H1 (cell line): ENCODE measurements around the gene TAS2R13. TPM values are rescaled to one million over a fixed set of nuclear protein-coding genes. Genes with fewer than 3 reads are reported as not detected.

Experiments used
- CTCF ChIA-PET: fragments of 300-600 bp; sonication (Branson Sonifier 250); formaldehyde crosslinking; loops from one replicate; lab custom pipeline; 2021; ENCODE audit not compliant: partially characterized antibody; lab: Charles Lee
- POLR2A ChIA-PET: fragments of 300-600 bp; sonication (Branson Sonifier 250); formaldehyde crosslinking; loops from one replicate; lab custom pipeline; 2021; ENCODE audit warnings: inconsistent platforms; ENCODE audit not compliant: partially characterized antibody; lab: Charles Lee
- DNase-seq, 2 experiments: peaks; one replicate each; pipeline versions ENCODE4 v3.0.0 to v3.0.0-alpha.2; 2010 to 2022; ENCODE audit warnings: low spot score in 2 of 2, low read depth in 1 of 2, mixed read lengths in 1 of 2
- FAIRE-seq: peaks from 2 replicates; lab custom pipeline; 2011; peaks lifted over from hg19 to GRCh38; lab: Jason Lieb, UNC
- H2AFZ ChIP-seq: 2 replicates; pipeline ENCODE4 v1.8.1; 2012; ENCODE audit warnings: low read length, inconsistent platforms
- H2AK5ac ChIP-seq: 2 replicates; pipeline ENCODE4 v1.6.1; 2013; ENCODE audit warnings: low read depth, low read length
- H2BK120ac ChIP-seq: replicated peaks from 2 replicates; pipeline ENCODE3; 2013; ENCODE audit warnings: low read depth, low read length, inconsistent platforms
- H2BK12ac ChIP-seq: 2 replicates; pipeline ENCODE4 v1.6.1; 2013; ENCODE audit warnings: low read depth, low read length
- H2BK15ac ChIP-seq: 2 replicates; pipeline ENCODE4 v1.6.1; 2013; ENCODE audit warnings: low read length
- H2BK20ac ChIP-seq: 2 replicates; pipeline ENCODE4 v1.6.1; 2013; ENCODE audit warnings: low read length
- H2BK5ac ChIP-seq: 2 replicates; pipeline ENCODE4 v1.6.1; 2013; ENCODE audit warnings: low read depth, low read length
- H3K14ac ChIP-seq: 2 replicates; pipeline ENCODE4 v1.6.1; 2013; ENCODE audit warnings: inconsistent platforms; ENCODE audit not compliant: insufficient read length
- H3K18ac ChIP-seq: 2 replicates; pipeline ENCODE4 v1.6.1; 2013; ENCODE audit warnings: low read length; ENCODE audit errors: extremely low read depth
- H3K23ac ChIP-seq: 2 replicates; pipeline ENCODE4 v1.6.1; 2013; ENCODE audit warnings: inconsistent platforms; ENCODE audit not compliant: insufficient read length
- H3K23me2 ChIP-seq: 2 replicates; pipeline ENCODE4 v1.6.1; 2013; ENCODE audit warnings: low read depth, low read length
- H3K27ac ChIP-seq: 2 replicates; pipeline ENCODE4 v1.6.1; 2011; ENCODE audit warnings: low read depth, low read length, inconsistent platforms
- H3K27me3 ChIP-seq, 4 experiments: replicated peaks in 1 of 4; 1 replicate in 1 of 4; 2 replicates in 3 of 4; pipeline versions ENCODE4 v1.6.1 to v1.8.1; 2011 to 2013; ENCODE audit warnings: low read length in 3 of 4, mild to moderate bottlenecking in 3 of 4, inconsistent platforms in 2 of 4, mixed read lengths in 2 of 4, moderate library complexity in 1 of 4; ENCODE audit not compliant: control insufficient read depth in 3 of 4, insufficient read depth in 3 of 4; ENCODE audit errors: extremely low read depth in 1 of 4
- H3K36me3 ChIP-seq, 4 experiments: 2 replicates each; pipeline versions ENCODE4 v1.6.1 to v1.8.1; 2011 to 2013; ENCODE audit warnings: mild to moderate bottlenecking in 4 of 4, low read length in 3 of 4, moderate library complexity in 2 of 4, control low read depth in 1 of 4, inconsistent platforms in 1 of 4; ENCODE audit not compliant: insufficient read depth in 4 of 4, control insufficient read depth in 2 of 4
- H3K4ac ChIP-seq: replicated peaks from 2 replicates; pipeline ENCODE3; 2013; ENCODE audit warnings: low read length, low read depth, mixed read lengths, inconsistent platforms; ENCODE audit not compliant: insufficient read length
- H3K4me1 ChIP-seq, 4 experiments: replicated peaks in 1 of 4; 1 replicate in 1 of 4; 2 replicates in 3 of 4; pipeline versions ENCODE4 v1.6.1 to v1.8.1; 2011 to 2013; ENCODE audit warnings: low read length in 3 of 4, inconsistent platforms in 2 of 4, mixed read lengths in 1 of 4; ENCODE audit not compliant: insufficient read depth in 4 of 4, control insufficient read depth in 3 of 4
- H3K4me2 ChIP-seq, 2 experiments: 2 replicates each; pipeline versions ENCODE4 v1.6.1 to v1.8.1; 2011 to 2013; ENCODE audit warnings: low read depth in 2 of 2, low read length in 2 of 2, control low read depth in 1 of 2, inconsistent platforms in 1 of 2, mild to moderate bottlenecking in 1 of 2; ENCODE audit not compliant: insufficient read depth in 1 of 2
- H3K4me3 ChIP-seq, 4 experiments: fragments of 200-600, 300-600 bp in 1 of 4; sonication (generic), shearing (Covaris generic), sonication (Bioruptor Twin) in 1 of 4; 2 replicates each; pipeline versions ENCODE4 v1.5.1 to v1.8.1; 2011 to 2016; ENCODE audit warnings: low read length in 4 of 4, low read depth in 3 of 4, control low read depth in 2 of 4, inconsistent platforms in 2 of 4, mild to moderate bottlenecking in 2 of 4, mixed read lengths in 1 of 4, moderate library complexity in 1 of 4; ENCODE audit not compliant: insufficient read depth in 2 of 4; ENCODE audit errors: extremely low read depth in 1 of 4
- H3K56ac ChIP-seq: replicated peaks from 2 replicates; pipeline ENCODE3; 2013; ENCODE audit warnings: low read depth, mild to moderate bottlenecking, mixed read lengths, low read length, inconsistent platforms; ENCODE audit not compliant: insufficient read length
- H3K79me1 ChIP-seq: 2 replicates; pipeline ENCODE4 v1.6.1; 2013; ENCODE audit warnings: low read depth, low read length, control low read depth
- H3K79me2 ChIP-seq, 2 experiments: 2 replicates each; pipeline versions ENCODE4 v1.6.1 to v1.8.1; 2012 to 2013; ENCODE audit warnings: low read length in 2 of 2, mild to moderate bottlenecking in 2 of 2, inconsistent platforms in 1 of 2; ENCODE audit not compliant: insufficient read depth in 2 of 2, control insufficient read depth in 1 of 2
- H3K9ac ChIP-seq, 4 experiments: replicated peaks in 1 of 4; 1 replicate in 1 of 4; 2 replicates in 3 of 4; pipeline versions ENCODE4 v1.6.1 to v1.8.1; 2011 to 2013; ENCODE audit warnings: low read depth in 3 of 4, low read length in 3 of 4, control low read depth in 2 of 4, mild to moderate bottlenecking in 2 of 4, moderate library complexity in 2 of 4, inconsistent platforms in 1 of 4; ENCODE audit errors: extremely low read depth in 1 of 4
- H3K9me3 ChIP-seq, 2 experiments: 2 replicates each; pipeline versions ENCODE4 v1.6.1 to v1.8.1; 2012 to 2013; ENCODE audit warnings: mild to moderate bottlenecking in 2 of 2, moderate library complexity in 2 of 2, control low read depth in 1 of 2, inconsistent platforms in 1 of 2, low read depth in 1 of 2, low read length in 1 of 2, mixed read lengths in 1 of 2; ENCODE audit not compliant: insufficient read depth in 2 of 2
- H4K20me1 ChIP-seq, 2 experiments: replicated peaks in 1 of 2; 2 replicates each; pipeline versions ENCODE3 to v1.8.1; 2011 to 2013; ENCODE audit warnings: inconsistent platforms in 2 of 2, low read length in 2 of 2, mild to moderate bottlenecking in 1 of 2; ENCODE audit not compliant: insufficient read depth in 2 of 2, control insufficient read depth in 1 of 2
- H4K5ac ChIP-seq: 2 replicates; pipeline ENCODE4 v1.6.1; 2013; ENCODE audit warnings: low read length, low read depth, mixed read lengths, inconsistent platforms; ENCODE audit not compliant: insufficient read length
- H4K8ac ChIP-seq: 2 replicates; pipeline ENCODE4 v1.8.0; 2013; ENCODE audit warnings: mild to moderate bottlenecking, moderate library complexity, low read length, inconsistent platforms; ENCODE audit not compliant: insufficient read depth; ENCODE audit errors: extremely low read depth
- H4K91ac ChIP-seq: replicated peaks from 2 replicates; pipeline ENCODE3; 2013; ENCODE audit warnings: low read length, mixed read lengths, inconsistent platforms; ENCODE audit not compliant: insufficient read length
- ASH2L ChIP-seq: fragments of 200-600, 300-600 bp; sonication (generic); IDR thresholded peaks from one replicate; pipeline ENCODE4 v1.7.1; 2017; ENCODE audit warnings: low read length
- BACH1 ChIP-seq: IDR thresholded peaks from 2 replicates; pipeline ENCODE4 v1.6.1; 2012; ENCODE audit warnings: low read length, improper control_type of control experiment
- GTF2F1 ChIP-seq: IDR thresholded peaks from 2 replicates; pipeline ENCODE4 v1.6.1; 2012; ENCODE audit warnings: low read depth, low read length, improper control_type of control experiment, borderline replicate concordance
- KDM4A ChIP-seq: IDR thresholded peaks from one replicate; pipeline ENCODE4 v1.7.1; 2012; ENCODE audit warnings: low read depth, mild to moderate bottlenecking, moderate library complexity, low read length, inconsistent platforms; ENCODE audit not compliant: severe bottlenecking
- MAX ChIP-seq: IDR thresholded peaks from 2 replicates; pipeline ENCODE4 v1.6.1; 2012; ENCODE audit warnings: inconsistent platforms
- POU5F1 ChIP-seq: IDR thresholded peaks from 2 replicates; pipeline ENCODE4 v1.6.1; 2011; ENCODE audit warnings: low read depth, mild to moderate bottlenecking, low read length, moderate library complexity
- RAD21 ChIP-seq, 2 experiments: IDR thresholded peaks in 1 of 2; conservative IDR thresholded peaks in 1 of 2; 2 replicates each; pipeline ENCODE4 v1.6.1; 2011; ENCODE audit warnings: low read depth in 2 of 2, low read length in 2 of 2, improper control_type of control experiment in 1 of 2, inconsistent platforms in 1 of 2, mild to moderate bottlenecking in 1 of 2, moderate library complexity in 1 of 2
- RBBP5 ChIP-seq: IDR thresholded peaks from 2 replicates; pipeline ENCODE4 v1.7.1; 2012; ENCODE audit warnings: low read depth, mild to moderate bottlenecking, inconsistent platforms, low read length, moderate library complexity, borderline replicate concordance
- RNF2 ChIP-seq: fragments of 200-900, 300-1000 bp; sonication (generic); IDR thresholded peaks from 2 replicates; pipeline ENCODE4 v1.7.1; 2016; ENCODE audit warnings: borderline replicate concordance, low read depth, mild to moderate bottlenecking, antibody characterized with exemption, low read length; ENCODE audit not compliant: poor library complexity, severe bottlenecking; ENCODE audit errors: missing control alignments
- SP2 ChIP-seq: IDR thresholded peaks from 2 replicates; pipeline ENCODE4 v1.6.1; 2012; ENCODE audit warnings: mild to moderate bottlenecking, low read length, inconsistent platforms
- SP4 ChIP-seq: IDR thresholded peaks from 2 replicates; pipeline ENCODE4 v1.6.1; 2012; ENCODE audit warnings: low read length, inconsistent platforms
- WGBS, 2 experiments: shearing (Covaris generic) in 1 of 2; methylation state at CpG; one replicate each; pipeline versions ENCODE4 v1.1.6 to v1.1.7; 2013 to 2015; ENCODE audit warnings: low lambda C conversion rate in 2 of 2, mixed read lengths in 2 of 2, inconsistent platforms in 1 of 2, low coverage in 1 of 2, missing lambda C conversion rate in 1 of 2; ENCODE audit not compliant: insufficient replicate concordance in 2 of 2, insufficient coverage in 1 of 2, insufficient read length in 1 of 2; ENCODE audit errors: extremely low coverage in 1 of 2, missing lambda C conversion rate in 1 of 2; 5-methylcytosine and 5-hydroxymethylcytosine counted together
- polyA plus RNA-seq, 7 experiments: library from polyadenylated mRNA; depleted of rRNA in 3 of 7; stranded (reverse) in 5 of 7; unstranded in 2 of 7; fragments of >200 nt in 5 of 7; fragments of 200-250 nt in 2 of 7; gene quantifications; 1 replicate in 5 of 7; 2 replicates in 1 of 7; 4 replicates in 1 of 7; pipeline versions ENCODE4 v1.2.1 to v1.2.3, GENCODE V29; 2011 to 2013; ENCODE audit warnings: missing spikeins in 2 of 7, mixed read lengths in 2 of 7
- total RNA-seq: library from RNA; stranded (reverse); fragmentation: NEBNext Ultra II Directional; extraction: Animal tissue kit (Norgen Biotek cat#: 25700); gene quantifications from 2 replicates; pipeline ENCODE4 v1.2.1, GENCODE V29; 2021

The TAS2R13 gene
- total and polyA plus RNA-seq, 2 of the 8 experiments (the other 6 are each of a cell fraction or from before 2014, with no cell fraction given) = 0.09 to 0.17 TPM

GRCh38 chr12:10884086-10884725 lies 25.2 kb downstream of the TAS2R13 start, which contains the start of gene PRH1:
TSS of gene PRH1 (minus strand) at chr12:10884255. CDS start at chr12:10884217, 38 bp downstream.
- DNase-seq (no peak), FAIRE-seq (no peak)
- Histone ChIP-seq H2BK120ac (no peak within 1 kb of the TSS), H3K27me3 (no peaks in the 10 kb centered on the region), H3K4me1 (no peaks in the 10 kb centered on the region), H4K5ac (no peak within 1 kb of the TSS), H3K79me2 (no peaks in the 10 kb centered on the region), H3K9ac (no peak within 1 kb of the TSS), H3K23ac (no peak within 1 kb of the TSS), H3K4me3 (no peak within 1 kb of the TSS), H3K18ac (no peak within 1 kb of the TSS), H4K20me1 (no peaks in the 10 kb centered on the region), H3K27ac (no peak within 1 kb of the TSS; the same call in 1 of the 2 replicates), H2AK5ac (no peak within 1 kb of the TSS), H2BK5ac (no peak within 1 kb of the TSS), H4K8ac (no peak within 1 kb of the TSS), H3K36me3 (no peaks in the 10 kb centered on the region; a peak in 1 of 8 replicates), H4K91ac (no peak within 1 kb of the TSS), H3K56ac (no peak within 1 kb of the TSS), H2BK20ac (no peak within 1 kb of the TSS), H3K9me3 (no peaks in the 10 kb centered on the region), H3K14ac (no peak within 1 kb of the TSS), H2BK15ac (no peak within 1 kb of the TSS), H3K4ac (no peak within 1 kb of the TSS), H2BK12ac (no peak within 1 kb of the TSS), H3K79me1 (no peaks in the 10 kb centered on the region), H3K23me2 (no peaks in the 10 kb centered on the region), H2AFZ (no peak within 1 kb of the TSS), H3K4me2 (no peak within 1 kb of the TSS)
- ChIA-PET POLR2A (no interaction called here), CTCF (no interaction called here)
- WGBS, 2 experiments = 88% methylated on average over 6 of the region's 6 CpGs; no CpG with 5 or more reads in 1 of the 2 experiments
- TF ChIP-seq SP2 (no peak), RAD21 (IDR thresholded peaks at IDR 0.05 in 1 of 2, conservative IDR thresholded peaks at IDR 0.05 in 1 of 2; ENCODE audit: low read depth in 2 of 2, low read length in 2 of 2) (no peak), SP4 (no peak), BACH1 (no peak), RBBP5 (no peak), KDM4A (no peak), GTF2F1 (no peak), RNF2 (no peak), MAX (no peak), ASH2L (no peak), POU5F1 (no peak)
